ENCODE measurements around the gene TMEM117.

The TMEM117 gene

DNA sequence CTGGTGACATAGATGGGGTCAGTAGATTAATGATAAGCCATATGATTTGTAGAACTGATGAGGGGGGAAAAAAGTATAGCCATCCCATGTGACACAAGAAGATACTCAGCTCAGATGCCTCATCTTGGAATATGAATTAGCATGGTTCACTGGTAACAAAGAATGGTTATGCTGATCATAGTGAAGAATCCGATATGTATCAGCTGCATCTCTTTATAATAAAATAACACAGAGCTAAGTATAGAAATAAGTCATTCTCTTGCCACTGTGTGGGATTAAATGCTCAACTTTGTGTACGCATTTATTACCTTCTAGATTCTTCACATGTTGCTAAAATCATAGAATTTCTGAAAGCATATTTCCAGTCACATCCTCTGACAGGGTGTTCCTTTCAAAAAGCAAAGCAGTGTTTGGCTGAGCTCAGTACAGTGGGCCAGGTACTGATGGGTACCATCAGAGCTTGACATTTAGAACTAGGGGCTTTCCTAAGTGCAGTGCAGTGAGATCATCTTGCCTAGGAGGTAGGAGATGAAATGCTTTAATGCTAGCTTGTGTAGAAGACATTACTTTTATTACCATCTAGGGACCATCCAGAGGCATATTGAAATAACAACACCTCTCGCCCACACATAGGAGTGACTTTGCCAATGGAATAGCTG is 256.2 kb downstream of the TMEM117 start:
- no peak for TF ChIP-seq CTCF (IDR thresholded peaks at IDR 0.05; ENCODE audit: low read depth, low read length)

DNA sequence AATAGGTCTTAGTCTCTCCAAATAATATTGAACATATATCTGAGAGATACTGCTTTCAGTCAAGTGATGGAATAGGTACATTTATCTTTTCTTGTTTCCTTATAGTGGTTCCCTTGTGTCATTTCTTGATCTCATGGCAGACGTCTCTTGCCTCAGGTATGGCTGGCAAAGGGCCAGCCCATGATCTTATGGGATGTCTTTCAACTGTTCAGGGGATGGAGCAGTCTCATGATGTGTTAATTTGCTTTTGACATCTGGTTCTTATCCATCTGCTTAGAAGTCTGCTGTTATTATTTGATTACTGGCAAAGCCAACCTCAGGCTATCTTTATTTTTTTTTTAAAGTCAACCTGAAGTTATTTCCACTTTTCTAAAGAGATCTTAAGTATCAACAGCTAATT is 262.9 kb downstream of the TMEM117 start:
- H3K4me3 ChIP-seq (ENCODE audit: low read depth, low read length) = no peak overlapping the region
- no peak for TF ChIP-seq CTCF (IDR thresholded peaks at IDR 0.05; ENCODE audit: low read depth, low read length)

More for the DNA sequence above, 256.2 kb downstream of the TMEM117 start:
- H3K4me3 ChIP-seq (ENCODE audit: low read depth, low read length) = no peak overlapping the region

DNA sequence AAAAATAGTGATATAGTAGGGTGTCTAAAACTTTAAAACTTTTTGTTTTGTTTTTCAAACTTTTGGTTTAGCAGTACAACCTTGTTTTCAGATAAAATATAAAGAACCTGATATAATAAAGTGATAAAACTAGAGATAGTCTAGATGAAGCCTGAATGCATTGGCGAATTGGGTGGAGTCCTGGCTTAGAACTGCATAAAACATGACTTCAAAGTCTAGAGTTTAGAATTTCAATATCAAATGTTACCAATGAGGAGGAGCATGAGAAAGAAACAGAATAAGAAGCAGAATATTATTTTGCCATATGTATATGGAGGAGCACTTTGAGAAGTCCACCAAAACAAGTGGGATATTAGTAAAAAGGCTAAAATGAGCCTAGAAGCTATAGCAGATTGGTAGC is 263.6 kb downstream of the TMEM117 start:
- TF ChIP-seq CTCF (IDR thresholded peaks at IDR 0.05; ENCODE audit: low read depth, low read length) = no peak
- H3K4me3 ChIP-seq (ENCODE audit: low read depth, low read length) = no peak overlapping the region

DNA sequence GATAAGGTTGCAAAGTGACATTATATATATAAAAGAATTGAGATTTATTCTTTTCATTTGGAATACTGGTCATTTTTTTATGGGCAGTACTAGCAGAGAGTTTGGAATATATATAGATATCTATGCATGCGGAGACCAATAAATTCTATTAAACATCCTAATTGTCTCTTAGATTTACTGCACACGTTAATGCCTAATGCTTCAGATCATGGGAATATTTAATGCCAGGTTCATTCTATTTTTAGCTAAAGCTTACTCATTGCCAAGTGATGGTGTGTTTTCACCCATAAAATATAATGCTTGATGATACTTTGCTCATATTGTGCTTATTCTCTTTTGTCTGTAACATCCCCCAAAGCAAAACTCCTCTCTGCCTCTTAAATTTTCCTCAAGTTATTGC is 264.4 kb downstream of the TMEM117 start:
- no peak overlapping the region for H3K4me3 ChIP-seq (ENCODE audit: low read depth, low read length)
- no peak for TF ChIP-seq CTCF (IDR thresholded peaks at IDR 0.05; ENCODE audit: low read depth, low read length)

DNA sequence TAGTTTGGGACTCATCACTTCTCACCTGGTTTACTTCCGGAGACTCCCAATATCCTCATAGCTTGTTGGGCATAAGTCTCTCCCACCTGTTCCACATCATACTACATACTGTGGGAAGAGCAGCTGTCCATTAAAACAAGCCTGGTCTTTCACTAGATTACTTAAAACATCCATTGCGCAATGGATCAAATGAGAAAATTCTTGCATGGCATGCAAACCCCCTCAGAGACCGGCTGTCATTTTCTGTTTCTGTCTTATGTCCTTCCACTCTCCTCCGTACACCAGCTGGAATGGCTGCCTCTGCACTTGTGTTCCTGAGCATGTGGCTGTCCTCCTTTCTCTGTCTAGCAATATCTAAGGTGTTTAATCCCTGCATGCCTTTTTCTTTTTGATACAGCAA is 265.6 kb downstream of the TMEM117 start:
- no peak for TF ChIP-seq CTCF (IDR thresholded peaks at IDR 0.05; ENCODE audit: low read depth, low read length)
- H3K4me3 ChIP-seq (ENCODE audit: low read depth, low read length) = no peak overlapping the region

DNA sequence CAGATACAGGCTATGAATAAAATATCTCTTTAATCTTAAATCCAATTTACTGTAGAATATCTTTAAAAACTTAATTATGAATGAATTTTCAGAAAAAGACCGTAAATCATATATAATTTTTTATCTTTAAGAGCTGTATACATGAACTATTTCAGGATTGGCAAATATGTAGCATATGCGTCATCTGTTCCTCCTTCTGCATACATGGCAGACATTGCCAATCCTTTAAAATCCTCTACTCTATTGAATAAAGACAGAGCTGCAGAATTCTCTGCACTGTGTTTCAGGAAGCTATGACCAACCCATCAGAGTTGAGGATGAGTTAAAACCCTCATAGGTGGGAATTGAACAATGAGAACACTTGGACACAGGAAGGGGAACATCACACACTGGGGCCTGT is 279.0 kb downstream of the TMEM117 start:
- TF ChIP-seq CTCF (IDR thresholded peaks at IDR 0.05; ENCODE audit: low read depth, low read length) = no peak
- H3K4me3 ChIP-seq (ENCODE audit: low read depth, low read length) = no peak overlapping the region

- no peak for TF ChIP-seq CTCF (IDR thresholded peaks at IDR 0.05; ENCODE audit: low read depth, low read length)
- H3K4me3 ChIP-seq (ENCODE audit: low read depth, low read length) = no peak overlapping the region
Observed at GRCh38 chr12:44117337-44117736, 281.5 kb downstream of the TMEM117 start.

All from WI38 (cell line).